Right lobe of liver (tissue), 4 donors: Measurements from ENCODE around the gene STMN1.

Experiments used
- CTCF ChIP-seq, 4 donors: fragments of 200-600 bp in 3 of 4; fragments of 450-650 bp in 1 of 4; IDR thresholded peaks; one replicate each; pipeline versions ENCODE4 v1.5.1 to v1.8.0; 2016 to 2022; ENCODE audit warnings: antibody characterized with exemption in 4 of 4, mild to moderate bottlenecking in 2 of 4
- POLR2A ChIP-seq: fragments of 450-650 bp; IDR thresholded peaks from one replicate; pipeline ENCODE4 v1.6.1; 2017; ENCODE audit warnings: antibody characterized with exemption, mild to moderate bottlenecking
- donor health status: DM: no; HTN: no; CAD: no.
- donor health status: DM: no; HTN: no; CAD: no.
- donor health status: DM: no; HTN: yes; CAD: no.

DNA sequence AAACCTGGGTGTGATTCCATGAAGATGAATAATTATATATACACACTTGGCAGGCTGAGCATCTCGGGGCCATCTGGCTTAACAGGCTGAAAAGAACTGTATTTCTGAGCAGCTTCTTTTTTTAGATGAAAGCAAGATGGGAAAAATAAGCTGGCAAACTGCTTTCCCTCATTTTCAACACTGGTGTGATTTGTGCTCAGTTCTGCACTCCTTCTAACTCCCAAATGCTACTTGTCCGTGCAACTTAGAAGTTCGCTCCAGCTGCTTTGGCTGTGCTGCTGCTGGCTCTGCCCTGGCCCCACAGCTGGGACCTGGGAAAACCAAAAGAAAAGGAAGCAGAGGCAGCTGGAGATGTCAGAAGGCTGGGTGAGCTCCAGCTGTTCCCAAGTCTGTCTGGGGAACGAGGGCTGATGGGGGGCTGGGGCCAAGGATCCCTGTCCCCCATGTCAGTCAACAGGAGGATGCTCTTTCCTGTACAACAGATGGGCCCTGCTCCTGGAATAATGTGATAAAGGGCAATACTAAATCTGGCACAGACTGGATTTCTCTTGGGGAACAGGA, 46.7 kb upstream of the STMN1 start:
- no peak for TF ChIP-seq CTCF (IDR thresholded peaks at IDR 0.05)
- no peak for TF ChIP-seq POLR2A
